ENCODE data around the gene SCFD2. TPM values are rescaled to one million over a fixed set of nuclear protein-coding genes. Genes with fewer than 3 reads are reported as not detected.

Gene SCFD2
- total and polyA plus RNA-seq, 4 donors: 4.3 to 28.8 (median 7.4) TPM

DNA sequence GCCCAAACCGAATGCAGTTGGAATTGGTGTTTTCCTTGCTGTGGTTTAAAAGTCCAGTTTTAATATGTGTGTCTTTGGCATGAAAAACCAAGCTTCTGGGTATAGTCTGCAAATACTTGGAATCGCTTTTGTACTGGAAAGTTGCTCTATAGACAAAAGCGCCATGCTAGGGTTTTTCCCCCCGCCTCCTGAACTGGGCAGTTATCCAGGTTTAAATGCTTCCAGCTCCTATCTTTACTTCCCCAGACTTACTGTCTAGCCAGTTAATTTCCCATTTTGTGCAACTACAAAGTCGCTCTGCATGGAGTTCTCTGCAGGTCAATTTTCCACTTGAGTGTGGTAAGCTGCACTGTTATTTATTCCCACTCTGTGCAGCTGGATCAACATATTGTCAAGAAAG lies 501.1 kb downstream of the SCFD2 start (continued):
- TF ChIP-seq GABPA (IDR thresholded peaks at IDR 0.05 in 1 of 2, conservative IDR thresholded peaks at IDR 0.05 in 1 of 2) (no peak), TAF1 (conservative IDR thresholded peaks at IDR 0.05) (no peak), YY1 (IDR thresholded peaks at IDR 0.05) (no peak), HNF4G (IDR thresholded peaks at IDR 0.05) (no peak)
- TF ChIP-seq, protein P1, sequence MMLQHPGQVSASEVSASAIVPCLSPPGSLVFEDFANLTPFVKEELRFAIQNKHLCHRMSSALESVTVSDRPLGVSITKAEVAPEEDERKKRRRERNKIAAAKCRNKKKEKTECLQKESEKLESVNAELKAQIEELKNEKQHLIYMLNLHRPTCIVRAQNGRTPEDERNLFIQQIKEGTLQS (IDR thresholded peaks at IDR 0.05): no peak

DNA sequence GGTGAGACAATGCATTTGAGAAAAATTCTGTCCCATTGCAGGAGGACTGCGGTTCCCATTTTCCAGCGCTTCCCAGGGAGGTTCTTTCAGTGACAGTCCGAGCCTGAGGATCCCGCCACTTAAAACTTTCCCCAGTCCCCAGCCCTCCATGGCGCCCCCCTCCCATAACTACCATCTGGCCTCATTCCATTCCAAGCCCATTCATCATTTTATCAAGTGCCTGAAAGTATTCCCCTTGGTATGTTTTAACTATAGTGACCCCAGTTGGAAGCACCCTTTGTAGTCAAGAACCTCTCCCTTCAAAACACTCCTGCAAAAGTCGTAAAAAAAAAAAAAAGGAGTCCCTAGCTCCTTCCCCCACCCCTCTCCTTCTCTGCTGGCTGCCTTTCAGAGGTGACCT lies 502.5 kb downstream of the SCFD2 start:
- WGBS: 84% methylated on average over 6 of the region's 6 CpGs
- H3K9ac ChIP-seq (ENCODE audit: low read depth in 1 of 2, low read length in 2 of 2): no peak overlapping the region
- no peak for DNase-seq (ENCODE audit: low spot score)
- peaks cover 0 to 6% (median 0%) of the 10 kb centered on the region in 4 donors for H3K27me3 ChIP-seq (ENCODE audit: control insufficient read depth in 4 of 4, insufficient read depth in 4 of 4, low read length in 3 of 4)
- H3K27ac ChIP-seq (ENCODE audit: low read depth in 1 of 2, low read length in 2 of 2): no peak overlapping the region
- no peak overlapping the region for H3K4me3 ChIP-seq (ENCODE audit: low read depth in 1 of 3, low read length in 3 of 3)
- TF ChIP-seq RXRA (IDR thresholded peaks at IDR 0.05) (no peak), HNF4G (IDR thresholded peaks at IDR 0.05) (no peak), FOXA1 (IDR thresholded peaks at IDR 0.05) (no peak), SP1 (IDR thresholded peaks at IDR 0.05) (no peak), FOXA2 (IDR thresholded peaks at IDR 0.05) (no peak), TAF1 (conservative IDR thresholded peaks at IDR 0.05) (no peak), JUND (IDR thresholded peaks at IDR 0.05) (no peak), YY1 (IDR thresholded peaks at IDR 0.05) (no peak), EGR1 (IDR thresholded peaks at IDR 0.05; ENCODE audit: low read depth in 2 of 2) (no peak), HNF4A (conservative IDR thresholded peaks at IDR 0.05) (no peak)
- TF ChIP-seq, protein P2, sequence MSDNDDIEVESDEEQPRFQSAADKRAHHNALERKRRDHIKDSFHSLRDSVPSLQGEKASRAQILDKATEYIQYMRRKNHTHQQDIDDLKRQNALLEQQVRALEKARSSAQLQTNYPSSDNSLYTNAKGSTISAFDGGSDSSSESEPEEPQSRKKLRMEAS (IDR thresholded peaks at IDR 0.05): no peak
- TF ChIP-seq, protein P3, sequence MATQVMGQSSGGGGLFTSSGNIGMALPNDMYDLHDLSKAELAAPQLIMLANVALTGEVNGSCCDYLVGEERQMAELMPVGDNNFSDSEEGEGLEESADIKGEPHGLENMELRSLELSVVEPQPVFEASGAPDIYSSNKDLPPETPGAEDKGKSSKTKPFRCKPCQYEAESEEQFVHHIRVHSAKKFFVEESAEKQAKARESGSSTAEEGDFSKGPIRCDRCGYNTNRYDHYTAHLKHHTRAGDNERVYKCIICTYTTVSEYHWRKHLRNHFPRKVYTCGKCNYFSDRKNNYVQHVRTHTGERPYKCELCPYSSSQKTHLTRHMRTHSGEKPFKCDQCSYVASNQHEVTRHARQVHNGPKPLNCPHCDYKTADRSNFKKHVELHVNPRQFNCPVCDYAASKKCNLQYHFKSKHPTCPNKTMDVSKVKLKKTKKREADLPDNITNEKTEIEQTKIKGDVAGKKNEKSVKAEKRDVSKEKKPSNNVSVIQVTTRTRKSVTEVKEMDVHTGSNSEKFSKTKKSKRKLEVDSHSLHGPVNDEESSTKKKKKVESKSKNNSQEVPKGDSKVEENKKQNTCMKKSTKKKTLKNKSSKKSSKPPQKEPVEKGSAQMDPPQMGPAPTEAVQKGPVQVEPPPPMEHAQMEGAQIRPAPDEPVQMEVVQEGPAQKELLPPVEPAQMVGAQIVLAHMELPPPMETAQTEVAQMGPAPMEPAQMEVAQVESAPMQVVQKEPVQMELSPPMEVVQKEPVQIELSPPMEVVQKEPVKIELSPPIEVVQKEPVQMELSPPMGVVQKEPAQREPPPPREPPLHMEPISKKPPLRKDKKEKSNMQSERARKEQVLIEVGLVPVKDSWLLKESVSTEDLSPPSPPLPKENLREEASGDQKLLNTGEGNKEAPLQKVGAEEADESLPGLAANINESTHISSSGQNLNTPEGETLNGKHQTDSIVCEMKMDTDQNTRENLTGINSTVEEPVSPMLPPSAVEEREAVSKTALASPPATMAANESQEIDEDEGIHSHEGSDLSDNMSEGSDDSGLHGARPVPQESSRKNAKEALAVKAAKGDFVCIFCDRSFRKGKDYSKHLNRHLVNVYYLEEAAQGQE (IDR thresholded peaks at IDR 0.05): no peak
- TF ChIP-seq, protein P4, sequence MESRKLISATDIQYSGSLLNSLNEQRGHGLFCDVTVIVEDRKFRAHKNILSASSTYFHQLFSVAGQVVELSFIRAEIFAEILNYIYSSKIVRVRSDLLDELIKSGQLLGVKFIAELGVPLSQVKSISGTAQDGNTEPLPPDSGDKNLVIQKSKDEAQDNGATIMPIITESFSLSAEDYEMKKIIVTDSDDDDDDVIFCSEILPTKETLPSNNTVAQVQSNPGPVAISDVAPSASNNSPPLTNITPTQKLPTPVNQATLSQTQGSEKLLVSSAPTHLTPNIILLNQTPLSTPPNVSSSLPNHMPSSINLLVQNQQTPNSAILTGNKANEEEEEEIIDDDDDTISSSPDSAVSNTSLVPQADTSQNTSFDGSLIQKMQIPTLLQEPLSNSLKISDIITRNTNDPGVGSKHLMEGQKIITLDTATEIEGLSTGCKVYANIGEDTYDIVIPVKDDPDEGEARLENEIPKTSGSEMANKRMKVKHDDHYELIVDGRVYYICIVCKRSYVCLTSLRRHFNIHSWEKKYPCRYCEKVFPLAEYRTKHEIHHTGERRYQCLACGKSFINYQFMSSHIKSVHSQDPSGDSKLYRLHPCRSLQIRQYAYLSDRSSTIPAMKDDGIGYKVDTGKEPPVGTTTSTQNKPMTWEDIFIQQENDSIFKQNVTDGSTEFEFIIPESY (IDR thresholded peaks at IDR 0.05): no peak
- TF ChIP-seq, protein P5, sequence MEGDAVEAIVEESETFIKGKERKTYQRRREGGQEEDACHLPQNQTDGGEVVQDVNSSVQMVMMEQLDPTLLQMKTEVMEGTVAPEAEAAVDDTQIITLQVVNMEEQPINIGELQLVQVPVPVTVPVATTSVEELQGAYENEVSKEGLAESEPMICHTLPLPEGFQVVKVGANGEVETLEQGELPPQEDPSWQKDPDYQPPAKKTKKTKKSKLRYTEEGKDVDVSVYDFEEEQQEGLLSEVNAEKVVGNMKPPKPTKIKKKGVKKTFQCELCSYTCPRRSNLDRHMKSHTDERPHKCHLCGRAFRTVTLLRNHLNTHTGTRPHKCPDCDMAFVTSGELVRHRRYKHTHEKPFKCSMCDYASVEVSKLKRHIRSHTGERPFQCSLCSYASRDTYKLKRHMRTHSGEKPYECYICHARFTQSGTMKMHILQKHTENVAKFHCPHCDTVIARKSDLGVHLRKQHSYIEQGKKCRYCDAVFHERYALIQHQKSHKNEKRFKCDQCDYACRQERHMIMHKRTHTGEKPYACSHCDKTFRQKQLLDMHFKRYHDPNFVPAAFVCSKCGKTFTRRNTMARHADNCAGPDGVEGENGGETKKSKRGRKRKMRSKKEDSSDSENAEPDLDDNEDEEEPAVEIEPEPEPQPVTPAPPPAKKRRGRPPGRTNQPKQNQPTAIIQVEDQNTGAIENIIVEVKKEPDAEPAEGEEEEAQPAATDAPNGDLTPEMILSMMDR (IDR thresholded peaks at IDR 0.05; ENCODE audit: low read depth, low read length, missing input control): no peak
- H3K4me1 ChIP-seq (ENCODE audit: control insufficient read depth in 4 of 4, insufficient read depth in 4 of 4, low read length in 3 of 4): peaks cover 0 to 18% (median 9%) of the 10 kb centered on the region in 4 donors
- peaks cover 0 to 2% (median under 1%) of the 10 kb centered on the region in 4 donors for H3K9me3 ChIP-seq (ENCODE audit: control insufficient read depth in 4 of 4, low read length in 3 of 4)
- H3K36me3 ChIP-seq (ENCODE audit: control insufficient read depth in 4 of 4, insufficient read depth in 3 of 4, low read depth in 1 of 4, low read length in 3 of 4): no peaks in the 10 kb centered on the region
